ENCODE results near the gene DUS2.
"Not testable (repeated sequence)": the region's sequence is repeated elsewhere in the genome, so short reads cannot be mapped to it uniquely, and the experiment has no call there.

The DUS2 gene

DNA sequence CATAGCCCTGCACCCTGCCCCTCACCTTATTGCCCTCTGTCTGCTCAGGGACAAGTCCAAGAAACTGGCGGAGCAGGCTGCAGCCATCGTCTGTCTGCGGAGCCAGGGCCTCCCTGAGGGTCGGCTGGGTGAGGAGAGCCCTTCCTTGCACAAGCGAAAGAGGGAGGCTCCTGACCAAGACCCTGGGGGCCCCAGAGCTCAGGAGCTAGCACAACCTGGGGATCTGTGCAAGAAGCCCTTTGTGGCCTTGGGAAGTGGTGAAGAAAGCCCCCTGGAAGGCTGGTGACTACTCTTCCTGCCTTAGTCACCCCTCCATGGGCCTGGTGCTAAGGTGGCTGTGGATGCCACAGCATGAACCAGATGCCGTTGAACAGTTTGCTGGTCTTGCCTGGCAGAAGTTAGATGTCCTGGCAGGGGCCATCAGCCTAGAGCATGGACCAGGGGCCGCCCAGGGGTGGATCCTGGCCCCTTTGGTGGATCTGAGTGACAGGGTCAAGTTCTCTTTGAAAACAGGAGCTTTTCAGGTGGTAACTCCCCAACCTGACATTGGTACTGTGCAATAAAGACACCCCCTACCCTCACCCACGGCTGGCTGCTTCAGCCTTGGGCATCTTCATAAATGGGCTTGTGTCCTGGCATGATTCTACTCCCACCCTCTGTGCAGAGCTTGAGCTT, 55.8 kb downstream of the DUS2 start:
- DNase-seq: no peak

DNA sequence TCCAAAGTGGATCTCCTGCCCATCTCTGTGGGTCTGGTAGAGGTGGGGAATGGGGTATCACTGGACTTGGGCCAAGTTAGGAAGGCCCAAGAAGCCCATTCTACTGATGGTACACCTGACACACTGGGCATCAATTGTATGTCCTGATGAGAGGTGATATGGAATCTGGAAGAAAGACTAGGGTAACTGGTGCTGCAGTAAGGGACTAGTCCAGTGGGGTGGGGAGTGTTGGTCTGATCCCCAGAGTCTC, 56.2 kb downstream of the DUS2 start:
- no peak for DNase-seq

- peak; percentile 75 for DNase-seq
Observed at GRCh38 chr16:68079626-68080344, 56.7 kb downstream of the DUS2 start.

DNA sequence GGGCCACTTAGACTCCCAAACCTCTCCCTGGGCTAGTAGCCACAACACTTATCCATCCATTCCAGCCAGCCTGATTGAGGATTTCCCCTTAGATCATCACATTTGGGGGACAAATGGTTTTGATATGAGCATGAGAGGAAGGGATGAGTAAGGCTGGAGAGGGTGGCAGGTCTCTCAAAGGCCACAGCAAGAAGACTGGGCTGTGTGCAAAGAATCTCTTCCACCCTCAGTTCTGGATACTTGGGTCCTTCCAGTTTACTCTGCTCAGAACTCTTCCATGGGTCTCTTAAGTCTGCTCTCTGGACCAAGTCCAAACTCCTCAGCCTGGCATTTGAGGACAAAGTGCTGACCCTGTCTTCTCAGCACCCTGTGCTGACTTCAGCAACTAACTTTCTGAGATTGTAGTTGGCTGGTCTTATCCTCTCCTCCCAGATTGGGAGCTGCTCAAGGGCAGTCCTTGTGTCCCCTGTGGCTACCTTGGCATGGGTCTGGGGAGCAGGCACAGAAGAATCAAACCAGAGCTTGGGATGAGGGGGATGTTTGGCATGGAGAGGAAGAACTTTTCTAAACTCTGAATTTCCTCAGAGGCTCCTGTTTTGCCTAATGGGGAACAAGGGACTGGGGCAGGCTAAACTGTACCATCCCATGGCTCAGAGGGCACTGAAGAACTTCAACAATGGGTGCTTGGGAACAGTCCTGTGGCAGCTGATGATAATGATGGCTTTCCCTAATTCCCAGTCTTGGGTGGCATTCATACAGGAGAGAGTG, 59.0 kb downstream of the DUS2 start:
- DNase-seq: no peak

DNA sequence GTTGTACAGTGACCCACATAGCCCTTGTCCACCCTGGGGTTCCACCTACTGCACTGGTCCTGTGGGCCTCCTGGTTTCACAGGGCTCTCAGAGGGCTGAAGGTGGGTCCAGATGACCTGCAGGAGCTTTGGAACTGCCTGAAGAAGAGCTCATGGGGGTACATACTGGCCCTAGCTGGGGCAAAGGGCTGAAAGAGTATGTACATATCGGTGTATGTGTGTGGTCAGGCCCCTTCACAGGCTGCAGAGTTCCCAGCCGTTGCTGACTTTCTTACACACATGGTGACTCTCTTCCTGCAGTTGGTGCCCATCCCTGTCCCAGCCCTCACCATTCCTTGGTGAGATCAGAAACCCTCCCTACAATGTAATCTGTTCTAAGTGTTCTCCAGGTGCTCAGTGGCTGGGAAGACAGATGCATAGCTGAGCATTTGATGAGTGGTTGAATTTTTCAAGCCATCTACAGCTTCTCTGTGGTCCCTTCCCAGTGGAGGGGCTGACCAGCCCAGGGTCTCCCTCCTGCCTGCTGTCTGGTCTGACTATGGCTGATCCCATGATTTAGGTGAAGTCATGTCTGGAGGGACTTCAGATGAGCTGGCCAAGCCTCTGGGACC, 59.6 kb downstream of the DUS2 start:
- no peak for DNase-seq

- no peak for DNase-seq
Observed at GRCh38 chr16:68083239-68083781, 60.2 kb downstream of the DUS2 start.

DNA sequence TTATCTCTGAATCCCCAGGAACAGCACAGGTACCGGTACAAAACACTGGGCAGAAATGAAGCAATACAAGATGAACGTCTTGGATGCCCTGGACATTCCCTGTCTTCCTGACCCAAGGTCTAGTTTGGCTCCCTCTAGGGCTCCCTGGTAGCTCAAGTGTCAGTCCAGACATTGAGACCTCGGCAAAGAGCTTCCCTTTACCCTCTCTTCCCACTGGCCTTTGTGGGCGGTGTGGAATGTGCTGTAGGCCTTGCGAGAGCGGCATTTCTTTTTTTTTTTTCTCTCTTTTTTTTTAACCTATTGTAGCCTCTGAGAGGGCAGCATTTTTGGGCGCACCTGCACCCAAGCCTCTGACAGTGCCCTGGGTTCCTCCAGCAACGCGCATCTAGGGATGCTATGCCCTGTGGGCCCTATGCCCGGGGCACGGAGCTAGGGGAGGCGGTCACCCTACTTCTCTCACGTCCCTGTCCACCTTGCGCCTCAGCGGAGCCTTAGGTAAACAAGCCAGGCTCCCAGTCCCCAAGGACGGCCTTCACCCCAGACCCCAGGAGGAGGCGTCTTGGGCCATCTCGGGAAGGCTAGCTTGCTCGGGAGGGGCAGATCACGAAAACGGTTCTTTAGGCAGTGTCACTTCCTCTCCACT, 60.9 kb downstream of the DUS2 start:
- peak; percentile 53 for DNase-seq

DNA sequence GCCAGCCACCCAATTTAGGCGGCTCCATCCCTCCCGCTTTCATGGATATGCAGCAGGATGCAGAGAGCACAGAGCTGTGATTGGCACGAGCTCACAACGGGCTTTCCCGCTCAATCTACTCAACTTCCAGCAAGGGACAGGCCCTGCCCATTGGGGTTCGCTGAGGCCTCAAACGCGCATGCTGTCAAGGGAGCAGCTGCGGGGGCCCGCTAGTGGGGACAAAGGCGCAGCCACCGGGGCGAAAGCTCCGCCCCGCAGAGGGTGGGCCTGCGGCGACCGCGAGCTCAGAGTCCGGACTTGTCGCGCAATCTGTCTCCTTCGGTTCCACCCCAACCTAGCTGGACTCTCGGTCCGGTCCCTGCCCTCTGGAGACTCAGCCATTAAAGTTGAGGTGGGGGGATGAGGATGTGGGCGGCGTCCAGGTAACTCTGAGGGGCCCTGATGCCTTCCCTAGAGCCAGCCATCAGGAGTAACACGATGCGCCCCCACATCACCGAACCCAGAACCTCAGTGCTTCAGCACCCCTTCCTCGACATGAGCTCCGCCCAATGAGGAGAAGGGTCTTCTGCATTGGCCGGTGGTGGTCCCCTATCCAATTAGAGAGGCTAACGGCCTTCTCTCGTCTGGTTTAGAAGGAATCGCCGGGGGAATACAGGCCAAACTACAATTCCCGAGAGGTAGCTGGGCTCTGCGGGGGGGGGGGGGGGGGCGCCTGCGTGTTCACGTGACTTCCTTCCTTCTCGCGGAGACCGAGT, 61.6 kb downstream of the DUS2 start:
- DNase-seq: peak; percentile 95

DNA sequence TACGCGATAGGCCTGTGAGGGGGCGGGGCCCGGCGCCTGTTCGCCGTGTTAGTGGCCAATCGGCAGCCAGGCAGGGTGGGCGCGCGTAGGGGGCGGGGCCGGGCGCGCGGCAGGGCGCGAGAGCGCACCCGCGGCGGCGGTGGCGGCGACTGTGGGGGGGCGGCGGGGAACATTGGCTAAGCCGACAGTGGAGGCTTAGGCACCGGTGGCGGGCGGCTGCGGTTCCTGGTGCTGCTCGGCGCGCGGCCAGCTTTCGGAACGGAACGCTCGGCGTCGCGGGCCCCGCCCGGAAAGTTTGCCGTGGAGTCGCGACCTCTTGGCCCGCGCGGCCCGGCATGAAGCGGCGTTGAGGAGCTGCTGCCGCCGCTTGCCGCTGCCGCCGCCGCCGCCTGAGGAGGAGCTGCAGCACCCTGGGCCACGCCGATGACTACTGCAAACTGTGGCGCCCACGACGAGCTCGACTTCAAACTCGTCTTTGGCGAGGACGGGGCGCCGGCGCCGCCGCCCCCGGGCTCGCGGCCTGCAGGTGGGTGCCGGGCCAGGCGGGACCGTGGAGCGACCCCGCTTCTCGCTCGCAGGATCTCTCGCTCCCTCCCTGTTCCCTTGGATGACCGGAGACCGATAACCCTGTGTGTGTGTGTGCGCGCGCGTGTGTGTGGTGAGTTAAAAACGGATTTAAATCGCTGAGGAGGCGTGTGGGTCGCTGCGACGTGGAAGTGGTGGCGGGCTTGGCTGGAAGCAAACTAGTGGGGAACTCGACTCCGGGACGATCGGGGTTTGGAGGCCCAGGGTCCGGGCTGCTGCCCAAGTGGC, 62.4 kb downstream of the DUS2 start, which contains the start of gene NFATC3:
NFATC3 (plus strand) TSS at position 112 of the 813 bp plus-strand sequence; CDS start at position 424, 312 bp downstream.
- peak; percentile 99 for DNase-seq

DNA sequence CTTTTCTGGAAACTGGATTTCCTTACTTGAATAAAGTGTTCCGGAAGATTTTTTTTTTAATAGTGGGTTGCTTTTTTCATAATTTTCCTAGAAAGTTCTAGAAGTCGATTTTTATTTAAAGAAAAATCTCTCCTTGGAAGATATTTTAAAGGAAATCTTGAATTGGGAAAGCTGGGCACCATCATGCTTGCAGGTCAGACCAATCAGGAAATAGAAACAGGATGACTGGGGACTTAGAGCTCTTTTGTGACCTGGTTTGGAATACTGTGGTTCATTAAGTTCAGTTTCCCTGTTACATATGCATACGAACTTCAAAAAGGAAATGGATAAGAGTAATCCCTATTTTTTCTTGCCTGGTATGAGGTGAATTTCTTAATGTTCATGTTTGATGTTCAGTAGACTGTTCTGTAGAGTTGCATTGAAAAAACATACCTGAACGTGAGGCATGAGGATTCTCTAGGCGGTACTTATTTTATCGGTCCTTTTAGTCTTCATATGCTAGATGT, 63.3 kb downstream of the DUS2 start:
- no peak for DNase-seq

DNA sequence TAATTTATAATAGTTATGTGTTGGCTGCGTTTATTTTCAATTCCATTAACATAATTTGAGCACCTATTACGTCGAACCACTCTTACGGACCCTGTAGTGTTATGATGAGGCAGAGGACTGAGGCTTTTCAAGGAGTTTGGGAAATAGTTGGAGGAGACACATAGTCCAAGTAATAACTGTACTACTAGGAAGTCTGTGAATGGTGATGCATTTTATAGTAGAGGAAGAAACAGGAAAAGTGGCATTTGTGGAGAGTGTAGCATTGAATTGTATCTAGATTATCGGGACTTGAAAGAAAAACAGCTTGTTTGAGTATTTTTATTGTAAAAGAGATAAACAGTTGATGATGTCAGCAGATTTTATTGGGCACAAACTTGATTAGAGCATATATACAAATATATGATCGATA, 63.8 kb downstream of the DUS2 start:
- DNase-seq: no peak

DNA sequence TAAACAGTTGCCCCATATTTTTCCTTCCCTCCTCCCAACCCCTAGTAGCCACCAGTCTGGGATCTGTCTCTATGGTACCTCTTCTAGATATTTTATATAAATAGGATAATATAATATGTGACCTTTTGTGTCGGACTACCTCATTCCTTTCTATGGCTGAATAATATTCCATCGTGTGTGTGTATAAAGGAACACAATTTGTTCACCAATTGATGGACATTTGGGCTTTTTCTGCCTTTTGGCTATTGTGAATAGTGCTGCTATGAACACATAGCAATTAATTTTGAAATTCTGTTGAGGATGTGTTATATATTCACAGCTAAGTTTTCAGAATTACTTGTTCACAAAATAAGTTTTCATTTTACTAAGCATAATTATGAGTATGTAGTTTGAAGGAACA, 64.6 kb downstream of the DUS2 start:
- no peak for DNase-seq

DNA sequence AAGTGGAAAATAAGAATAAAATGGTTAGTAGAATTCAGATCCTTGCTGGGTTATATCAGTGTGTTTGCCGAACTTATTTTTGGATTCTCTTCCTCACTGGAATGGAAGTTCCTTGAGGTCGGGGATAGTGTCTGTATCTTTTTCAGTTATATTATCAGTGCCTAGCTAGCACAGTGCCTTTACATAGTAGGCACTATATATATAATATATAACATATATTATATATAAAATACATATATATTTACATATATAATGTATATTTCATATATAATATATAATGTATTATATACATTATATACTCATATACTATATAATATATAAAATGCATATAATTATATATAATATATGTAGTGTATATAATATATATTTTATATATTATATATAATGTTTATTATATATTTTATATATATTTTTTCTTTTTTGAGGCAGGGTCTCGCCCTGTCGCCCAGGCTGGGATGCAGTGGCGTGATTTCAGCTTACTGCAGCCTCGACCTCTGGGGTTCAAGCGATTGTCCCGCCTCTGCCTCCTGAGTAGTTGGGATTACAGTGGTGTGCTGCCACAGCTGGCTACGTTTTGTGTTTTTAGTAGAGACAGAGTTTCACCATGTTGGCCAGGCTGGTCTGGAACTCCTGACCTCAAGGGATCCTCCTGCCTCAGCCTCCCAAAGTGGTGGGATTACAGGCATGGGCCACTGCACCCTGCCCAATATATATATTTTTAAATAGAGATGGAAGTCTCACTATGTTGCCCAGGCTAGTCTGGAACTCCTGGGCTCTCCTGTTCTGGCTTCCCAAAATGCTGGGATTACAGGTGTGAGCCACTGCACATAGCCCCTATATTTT, 65.3 kb downstream of the DUS2 start:
- DNase-seq: no peak

- no peak for DNase-seq
Observed at GRCh38 chr16:68089067-68089466, 66.0 kb downstream of the DUS2 start.

- DNase-seq: no peak
Observed at GRCh38 chr16:68090130-68090529, 67.0 kb downstream of the DUS2 start.

DNA sequence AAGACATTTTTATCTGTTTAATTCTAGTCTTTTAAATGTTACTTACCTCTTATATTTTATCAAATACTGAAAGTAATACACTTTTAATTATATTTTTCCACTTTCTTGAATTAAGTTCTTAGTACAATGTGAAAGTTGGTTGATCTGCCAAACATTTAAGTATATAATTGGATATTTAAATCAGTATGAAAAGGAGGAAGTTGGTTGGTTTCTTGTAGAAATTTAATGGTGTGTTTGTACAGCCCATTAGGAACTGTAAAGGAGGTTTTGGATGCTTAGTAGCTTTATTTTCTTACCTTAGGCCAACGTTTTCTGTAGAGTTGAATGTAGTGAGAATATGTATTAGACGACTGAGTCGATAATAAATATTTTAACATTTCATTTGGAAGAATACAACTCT, 67.4 kb downstream of the DUS2 start:
- no peak for DNase-seq

DNA sequence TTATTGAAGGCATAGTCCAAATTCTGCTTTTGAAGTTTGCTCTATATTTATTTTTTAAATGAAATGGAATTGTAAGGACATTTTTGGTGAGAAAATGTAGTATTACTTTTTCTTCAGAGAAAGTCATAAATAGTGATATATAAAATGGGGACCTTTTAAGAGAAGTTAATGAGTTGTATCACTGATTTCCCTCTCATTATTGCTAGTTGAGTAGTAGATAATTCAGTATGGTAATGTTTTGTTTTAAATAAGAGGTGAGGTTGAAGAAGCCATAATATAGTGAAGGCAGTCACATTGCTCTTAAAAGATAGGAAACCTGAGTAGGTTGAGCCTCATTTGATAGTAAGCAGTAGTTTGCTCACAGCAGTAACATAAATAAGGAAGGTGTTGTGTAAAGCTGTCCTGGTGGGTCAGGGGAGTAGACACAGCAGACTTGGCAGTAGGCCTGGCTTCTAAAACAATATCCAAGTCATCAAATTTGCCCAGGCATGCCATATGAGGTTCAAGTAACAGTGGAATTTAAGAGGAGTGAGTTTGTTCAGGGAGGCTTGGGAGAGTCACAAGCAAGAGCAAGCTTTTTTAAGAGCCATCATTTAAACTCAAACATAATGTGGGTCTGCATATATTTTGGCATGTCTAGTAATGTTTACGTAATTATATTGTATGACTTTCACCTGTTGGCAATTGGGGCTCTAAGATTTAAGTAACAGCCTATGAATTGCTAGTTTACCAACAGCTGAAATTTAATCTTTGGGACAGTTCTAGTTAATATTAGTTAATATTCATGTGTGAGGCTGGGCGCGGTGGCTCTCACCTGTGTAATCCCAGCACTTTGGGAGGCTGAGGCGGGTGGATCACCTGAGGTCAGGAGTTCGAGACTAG, 68.5 kb downstream of the DUS2 start:
- DNase-seq: no peak

DNA sequence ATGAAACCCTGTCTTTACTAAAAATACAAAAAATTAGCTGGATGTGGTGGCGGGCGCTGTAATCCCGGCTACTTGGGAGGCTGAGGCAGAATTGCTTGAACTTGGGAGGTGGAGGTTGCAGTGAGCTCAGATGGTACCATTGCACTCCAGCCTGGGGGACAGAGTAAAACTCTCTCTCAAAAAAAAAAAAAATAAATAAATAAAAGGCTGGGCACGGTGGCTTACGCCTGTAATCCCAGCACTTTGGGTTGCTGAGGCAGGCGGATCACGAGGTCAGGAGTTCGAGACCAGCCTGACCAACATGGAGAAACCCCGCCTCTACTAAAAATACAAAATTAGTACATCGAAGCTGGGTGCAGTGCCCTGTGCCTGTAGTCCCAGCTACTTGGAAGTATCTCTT, 69.2 kb downstream of the DUS2 start:
- DNase-seq: not testable (repeated sequence)
